Activated naive CD4-positive, alpha-beta T cell treated with anti-CD3 and anti-CD28 coated beads, Interleukin-2, amount 50 U/mL, for 16 hours (primary cell): Measurements from ENCODE around the gene TNFAIP8L1.

Experiments used
- DNase-seq: peaks from one replicate; pipeline ENCODE4 v3.0.0-alpha.2; 2020

TNFAIP8L1 gene

GRCh38 chr19:4682417-4683200, 43.3 kb downstream of the TNFAIP8L1 start:
- DNase-seq: no peak

GRCh38 chr19:4684312-4685095, 45.2 kb downstream of the TNFAIP8L1 start:
- DNase-seq: no peak

- DNase-seq: no peak
These were observed 47.4 kb downstream of the TNFAIP8L1 start for GRCh38 chr19:4686700-4687099.

- no peak for DNase-seq
These were observed 48.1 kb downstream of the TNFAIP8L1 start for GRCh38 chr19:4687396-4687795.

GRCh38 chr19:4688587-4688986, 49.3 kb downstream of the TNFAIP8L1 start:
- DNase-seq: no peak

- DNase-seq: no peak
These were observed 50.1 kb downstream of the TNFAIP8L1 start for GRCh38 chr19:4689403-4689802.

GRCh38 chr19:4690361-4690760, 51.0 kb downstream of the TNFAIP8L1 start:
- no peak for DNase-seq

GRCh38 chr19:4691373-4691772, 52.1 kb downstream of the TNFAIP8L1 start:
- no peak for DNase-seq

GRCh38 chr19:4692251-4693077, 53.1 kb downstream of the TNFAIP8L1 start:
- no peak for DNase-seq

- no peak for DNase-seq
These were observed 53.7 kb downstream of the TNFAIP8L1 start for GRCh38 chr19:4693078-4693350.

- DNase-seq: no peak
These were observed 54.3 kb downstream of the TNFAIP8L1 start for GRCh38 chr19:4693471-4694121.

- DNase-seq: no peak
These were observed 55.1 kb downstream of the TNFAIP8L1 start for GRCh38 chr19:4694211-4694987.

- no peak for DNase-seq
These were observed 56.0 kb downstream of the TNFAIP8L1 start for GRCh38 chr19:4695224-4695731.

- no peak for DNase-seq
These were observed 58.0 kb downstream of the TNFAIP8L1 start for GRCh38 chr19:4697304-4697703.

- no peak for DNase-seq
These were observed 60.7 kb downstream of the TNFAIP8L1 start for GRCh38 chr19:4699826-4700692.

GRCh38 chr19:4700693-4700970, 61.3 kb downstream of the TNFAIP8L1 start:
- DNase-seq: no peak

- DNase-seq: no peak
These were observed 62.2 kb downstream of the TNFAIP8L1 start for GRCh38 chr19:4701557-4701956.

- no peak for DNase-seq
These were observed 63.4 kb downstream of the TNFAIP8L1 start for GRCh38 chr19:4702764-4703163.

GRCh38 chr19:4703671-4704316, 64.5 kb downstream of the TNFAIP8L1 start:
- no peak for DNase-seq

GRCh38 chr19:4704317-4704673, 65.0 kb downstream of the TNFAIP8L1 start:
- DNase-seq: no peak
